Esophagus muscularis mucosa (tissue), 4 donors: ENCODE results near the gene SPATA46. TPM values are rescaled to one million over a fixed set of nuclear protein-coding genes. Genes with fewer than 3 reads are reported as not detected.

ENCODE experiments used
- DNase-seq: peaks from one replicate; pipeline ENCODE4 v3.0.0-alpha.2; 2017; ENCODE audit errors: extremely low spot score
- H3K27ac ChIP-seq, 4 donors: fragments of 200-600 bp; sonication (generic); replicated peaks in 1 of 4; 1 replicate in 3 of 4; 2 replicates in 1 of 4; pipeline ENCODE4 v1.5.1; 2016 to 2019; ENCODE audit warnings: mild to moderate bottlenecking in 1 of 4
- H3K27me3 ChIP-seq, 4 donors: fragments of 200-600 bp; sonication (generic); one replicate each; pipeline versions ENCODE4 v1.5.1 to v1.6.0; 2016 to 2019
- H3K36me3 ChIP-seq, 4 donors: fragments of 200-600 bp; sonication (generic); one replicate each; pipeline ENCODE4 v1.5.1; 2016 to 2019
- H3K4me1 ChIP-seq, 4 donors: fragments of 200-600 bp; sonication (generic); one replicate each; pipeline ENCODE4 v1.5.1; 2016 to 2019
- H3K4me3 ChIP-seq, 4 donors: fragments of 200-600 bp; sonication (generic); 1 replicate in 2 of 4; 2 replicates in 2 of 4; pipeline ENCODE4 v1.5.1; 2016 to 2019; ENCODE audit warnings: mild to moderate bottlenecking in 4 of 4, moderate library complexity in 1 of 4
- H3K9me3 ChIP-seq, 4 donors: fragments of 200-600 bp; sonication (generic); 1 replicate in 3 of 4; 2 replicates in 1 of 4; pipeline ENCODE4 v1.5.1; 2016 to 2019
- CTCF ChIP-seq, 3 experiments: fragments of 200-600 bp in 2 of 3; fragments of 450-650 bp in 1 of 3; sonication (generic) in 2 of 3; IDR thresholded peaks; one replicate each; pipeline ENCODE4 v1.5.1; 2017 to 2019; ENCODE audit warnings: antibody characterized with exemption in 3 of 3, mild to moderate bottlenecking in 2 of 3, moderate library complexity in 1 of 3
- EP300 ChIP-seq: sonication (generic); formaldehyde crosslinking; IDR thresholded peaks from one replicate; pipeline ENCODE4 v1.6.1; 2017; ENCODE audit warnings: antibody characterized with exemption
- POLR2A ChIP-seq: fragments of 450-650 bp; IDR thresholded peaks from one replicate; pipeline ENCODE4 v1.6.1; 2017; ENCODE audit warnings: antibody characterized with exemption, moderate library complexity, mild to moderate bottlenecking, low read depth
- POLR2AphosphoS5 ChIP-seq, 2 donors: sonication (generic); formaldehyde crosslinking; IDR thresholded peaks; one replicate each; pipeline ENCODE4 v1.6.1; 2017; ENCODE audit warnings: antibody characterized with exemption in 2 of 2
- WGBS: methylation state at CpG from one replicate; pipeline ENCODE4 v1.1.5; 2018; 5-methylcytosine and 5-hydroxymethylcytosine counted together
- intact Hi-C: fragments of 100-400 bp; cut with DNase I; formaldehyde crosslinking; loops from one replicate; pipeline ENCODE4 v1.15.1; 2023
- total RNA-seq, 4 donors: library from RNA; depleted of rRNA; stranded (reverse); fragments of >200 nt; gene quantifications; one replicate each; pipeline versions ENCODE4 v1.1.0 to v1.2.1, GENCODE V29; 2016

The SPATA46 gene
- total RNA-seq, 4 donors from 2014 or later, result not detected

GRCh38 chr1:162383091-162383490, 6.4 kb upstream of the SPATA46 start:
- H3K9me3 ChIP-seq, result no peaks in the 10 kb centered on the region
- H3K27ac ChIP-seq, result no peak overlapping the region
- no peaks in the 10 kb centered on the region for H3K4me1 ChIP-seq
- intact Hi-C loops, result no loop called here
- no peak overlapping the region for H3K4me3 ChIP-seq
- H3K27me3 ChIP-seq, result no peaks in the 10 kb centered on the region
- WGBS, result 89% methylated on average over 6 of the region's 6 CpGs
- peaks cover 0 to 14% (median 2%) of the 10 kb centered on the region in 4 donors for H3K36me3 ChIP-seq
- TF ChIP-seq POLR2A (no peak), EP300 (no peak), POLR2AphosphoS5 (IDR thresholded peaks at IDR 0.05) (no peak), CTCF (IDR thresholded peaks at IDR 0.05) (no peak)
- DNase-seq, result no peak

GRCh38 chr1:162381941-162382750, 5.5 kb upstream of the SPATA46 start:
- Histone ChIP-seq H3K4me3 (no peak overlapping the region), H3K4me1 (no peaks in the 10 kb centered on the region), H3K9me3 (no peaks in the 10 kb centered on the region), H3K27me3 (no peaks in the 10 kb centered on the region), H3K27ac (no peak overlapping the region), H3K36me3 (peaks cover 0 to 14% (median 2%) of the 10 kb centered on the region in 4 donors)
- TF ChIP-seq EP300, result no peak
- TF ChIP-seq POLR2A, result no peak
- no peak for TF ChIP-seq CTCF (IDR thresholded peaks at IDR 0.05)
- WGBS, result 93% methylated on average over 10 of the region's 13 CpGs
- DNase-seq, result no peak
- intact Hi-C loops, result no loop called here

- Histone ChIP-seq H3K4me1 (no peaks in the 10 kb centered on the region), H3K27ac (no peak within 1 kb of the TSS), H3K27me3 (no peaks in the 10 kb centered on the region), H3K4me3 (no peak within 1 kb of the TSS), H3K36me3 (peaks cover 0 to 14% (median 2%) of the 10 kb centered on the region in 4 donors), H3K9me3 (no peaks in the 10 kb centered on the region)
- intact Hi-C loops, result no loop called here
- no peak for TF ChIP-seq POLR2AphosphoS5 (IDR thresholded peaks at IDR 0.05)
- no peak for TF ChIP-seq POLR2A
- no peak for TF ChIP-seq EP300
- no peak for TF ChIP-seq CTCF (IDR thresholded peaks at IDR 0.05)
- no peak for DNase-seq
- WGBS, result 89% methylated on average over 3 of the region's 3 CpGs
Observed at GRCh38 chr1:162381383-162381782, 4.7 kb upstream of the SPATA46 start, which contains the start of gene C1orf226. C1orf226 (plus strand) TSS chr1:162381728; CDS start chr1:162381902, 174 bp downstream.

GRCh38 chr1:162380061-162380846, 3.6 kb upstream of the SPATA46 start:
- intact Hi-C loops, result no loop called here
- no peak overlapping the region for H3K27ac ChIP-seq
- DNase-seq, result no peak
- no peaks in the 10 kb centered on the region for H3K4me1 ChIP-seq
- WGBS, result 91% methylated on average over 5 of the region's 6 CpGs
- H3K36me3 ChIP-seq, result peaks cover 0 to 14% (median 2%) of the 10 kb centered on the region in 4 donors
- no peaks in the 10 kb centered on the region for H3K27me3 ChIP-seq
- no peak for TF ChIP-seq POLR2AphosphoS5 (IDR thresholded peaks at IDR 0.05)
- TF ChIP-seq EP300, result no peak
- no peak for TF ChIP-seq POLR2A
- TF ChIP-seq CTCF (IDR thresholded peaks at IDR 0.05), result no peak
- no peaks in the 10 kb centered on the region for H3K9me3 ChIP-seq
- no peak overlapping the region for H3K4me3 ChIP-seq
